Cardiac muscle cell (in vitro differentiated cells and primary cell): ENCODE measurements around the gene TEAD3. TPM values are rescaled to one million over a fixed set of nuclear protein-coding genes. Genes with fewer than 3 reads are reported as not detected.
"Not testable (repeated sequence)": the region's sequence is repeated elsewhere in the genome, so short reads cannot be mapped to it uniquely, and the experiment has no call there.

Experiments
- DNase-seq, 2 donors: peaks; one replicate each; pipeline versions ENCODE4 v3.0.0 to v3.0.0-alpha.2; 2010 to 2017; ENCODE audit warnings: low read depth in 1 of 2, low spot score in 1 of 2
- H3K27ac ChIP-seq: fragments of 200-600 bp; sonication (generic); 2 replicates; pipeline ENCODE4 v1.5.1; 2016
- H3K27me3 ChIP-seq: fragments of 200-600 bp; sonication (generic); 2 replicates; pipeline ENCODE4 v1.6.0; 2016; ENCODE audit warnings: control low read depth
- H3K36me3 ChIP-seq: fragments of 200-600 bp; sonication (generic); 2 replicates; pipeline ENCODE4 v1.5.1; 2016; ENCODE audit warnings: control low read depth
- H3K4me1 ChIP-seq: fragments of 200-600 bp; sonication (generic); 2 replicates; pipeline ENCODE4 v1.8.1; 2017; ENCODE audit warnings: low read depth, mild to moderate bottlenecking, mixed run types
- H3K4me3 ChIP-seq: fragments of 200-600 bp; sonication (generic); 2 replicates; pipeline ENCODE4 v1.5.1; 2016; ENCODE audit warnings: mild to moderate bottlenecking
- H3K9me3 ChIP-seq: fragments of 200-600 bp; sonication (generic); 2 replicates; pipeline ENCODE4 v1.5.1; 2017; ENCODE audit warnings: low read depth, mild to moderate bottlenecking, control low read depth
- CTCF ChIP-seq: IDR thresholded peaks from 2 replicates; pipeline ENCODE4 v1.5.1; 2012; ENCODE audit warnings: low read depth, mild to moderate bottlenecking, low read length
- polyA plus RNA-seq: library from polyadenylated mRNA; unstranded; fragments of >200 nt; fragmentation: Nextera tagmentation; extraction: Ambion mirVana; gene quantifications from 2 replicates; pipeline ENCODE4 v1.2.1, GENCODE V29; 2016
- total RNA-seq: library from RNA; depleted of rRNA; stranded (reverse); fragments of >200 nt; gene quantifications from 2 replicates; pipeline ENCODE4 v1.2.3, GENCODE V29; 2016

The TEAD3 gene
- total and polyA plus RNA-seq, 2 experiments from 2014 or later = 64.0 to 98.6 TPM

- Histone ChIP-seq H3K9me3 (no peaks in the 10 kb centered on the region), H3K4me1 (no peaks in the 10 kb centered on the region), H3K36me3 (no peaks in the 10 kb centered on the region), H3K4me3 (no peak overlapping the region), H3K27ac (no peak overlapping the region), H3K27me3 (no peaks in the 10 kb centered on the region)
- no peak for TF ChIP-seq CTCF
- no peak for DNase-seq
Measured at GRCh38 chr6:35436071-35436857, 60.6 kb downstream of the TEAD3 start.

GRCh38 chr6:35435074-35435837 is 61.6 kb downstream of the TEAD3 start:
- Histone ChIP-seq H3K4me3 (no peak overlapping the region), H3K27me3 (no peaks in the 10 kb centered on the region), H3K36me3 (no peaks in the 10 kb centered on the region), H3K4me1 (no peaks in the 10 kb centered on the region), H3K9me3 (no peaks in the 10 kb centered on the region), H3K27ac (no peak overlapping the region)
- DNase-seq = no peak
- TF ChIP-seq CTCF = no peak

GRCh38 chr6:35432702-35433101 is 64.2 kb downstream of the TEAD3 start:
- not testable (repeated sequence) for H3K27me3 ChIP-seq, H3K27ac ChIP-seq, H3K36me3 ChIP-seq, DNase-seq, H3K4me3 ChIP-seq, H3K9me3 ChIP-seq, H3K4me1 ChIP-seq

- DNase-seq = no peak
- no peak overlapping the region for H3K27ac ChIP-seq
- no peak overlapping the region for H3K4me3 ChIP-seq
- no peaks in the 10 kb centered on the region for H3K36me3 ChIP-seq
- no peak for TF ChIP-seq CTCF
- H3K4me1 ChIP-seq = no peaks in the 10 kb centered on the region
- no peaks in the 10 kb centered on the region for H3K27me3 ChIP-seq
- no peaks in the 10 kb centered on the region for H3K9me3 ChIP-seq
Measured at GRCh38 chr6:35432291-35432690, 64.6 kb downstream of the TEAD3 start.

- no peak for TF ChIP-seq CTCF
- Histone ChIP-seq H3K36me3 (no peaks in the 10 kb centered on the region), H3K9me3 (no peaks in the 10 kb centered on the region), H3K27ac (no peak overlapping the region), H3K4me3 (no peak overlapping the region), H3K27me3 (no peaks in the 10 kb centered on the region), H3K4me1 (no peaks in the 10 kb centered on the region)
- DNase-seq = no peak
Measured at GRCh38 chr6:35429463-35429862, 67.4 kb downstream of the TEAD3 start.

GRCh38 chr6:35428421-35429149 is 68.3 kb downstream of the TEAD3 start:
- Histone ChIP-seq H3K4me1 (no peaks in the 10 kb centered on the region), H3K27ac (no peak overlapping the region), H3K4me3 (no peak overlapping the region), H3K9me3 (no peaks in the 10 kb centered on the region), H3K27me3 (no peaks in the 10 kb centered on the region), H3K36me3 (no peaks in the 10 kb centered on the region)
- no peak for DNase-seq
- no peak for TF ChIP-seq CTCF
